Prostate gland (tissue), 2 donors: ENCODE data around the gene ADCYAP1R1.

Experiments
- POLR2A ChIP-seq: fragments of 450-650 bp; IDR thresholded peaks from one replicate; pipeline ENCODE4 v1.6.1; 2016; ENCODE audit warnings: antibody characterized with exemption, mild to moderate bottlenecking
- POLR2AphosphoS5 ChIP-seq: sonication (generic); formaldehyde crosslinking; IDR thresholded peaks from one replicate; pipeline ENCODE4 v1.6.1; 2017; ENCODE audit warnings: antibody characterized with exemption
- TF ChIP-seq, protein P1 (sequence below), 4 experiments: fragments of 200-600 bp in 2 of 4; fragments of 450-650 bp in 2 of 4; sonication (generic) in 2 of 4; IDR thresholded peaks; 1 replicate in 3 of 4; 2 replicates in 1 of 4; pipeline ENCODE4 v1.5.1; 2016 to 2019; ENCODE audit warnings: antibody characterized with exemption in 4 of 4, mild to moderate bottlenecking in 2 of 4, moderate library complexity in 2 of 4

DNA sequence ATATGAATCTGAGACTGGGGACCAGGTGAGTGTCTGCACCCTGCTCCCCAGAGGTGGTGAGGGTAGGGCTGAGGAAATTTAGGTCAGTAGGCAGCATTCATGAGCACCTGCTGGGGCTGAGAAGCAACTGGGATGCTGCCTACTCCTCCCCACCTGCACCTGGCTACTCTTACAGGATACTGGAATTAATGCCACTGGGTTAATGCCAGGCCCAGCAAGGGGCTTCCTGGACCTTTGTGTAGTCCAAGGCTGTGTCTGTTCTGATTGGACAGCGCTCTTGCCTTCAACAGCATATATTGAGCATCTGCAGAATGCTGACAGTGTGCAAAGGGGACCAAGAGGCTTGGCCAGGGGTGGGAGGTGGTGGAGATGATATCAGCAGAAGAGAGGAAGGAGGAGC lies 32.1 kb downstream of the ADCYAP1R1 start:
- TF ChIP-seq, protein P1, sequence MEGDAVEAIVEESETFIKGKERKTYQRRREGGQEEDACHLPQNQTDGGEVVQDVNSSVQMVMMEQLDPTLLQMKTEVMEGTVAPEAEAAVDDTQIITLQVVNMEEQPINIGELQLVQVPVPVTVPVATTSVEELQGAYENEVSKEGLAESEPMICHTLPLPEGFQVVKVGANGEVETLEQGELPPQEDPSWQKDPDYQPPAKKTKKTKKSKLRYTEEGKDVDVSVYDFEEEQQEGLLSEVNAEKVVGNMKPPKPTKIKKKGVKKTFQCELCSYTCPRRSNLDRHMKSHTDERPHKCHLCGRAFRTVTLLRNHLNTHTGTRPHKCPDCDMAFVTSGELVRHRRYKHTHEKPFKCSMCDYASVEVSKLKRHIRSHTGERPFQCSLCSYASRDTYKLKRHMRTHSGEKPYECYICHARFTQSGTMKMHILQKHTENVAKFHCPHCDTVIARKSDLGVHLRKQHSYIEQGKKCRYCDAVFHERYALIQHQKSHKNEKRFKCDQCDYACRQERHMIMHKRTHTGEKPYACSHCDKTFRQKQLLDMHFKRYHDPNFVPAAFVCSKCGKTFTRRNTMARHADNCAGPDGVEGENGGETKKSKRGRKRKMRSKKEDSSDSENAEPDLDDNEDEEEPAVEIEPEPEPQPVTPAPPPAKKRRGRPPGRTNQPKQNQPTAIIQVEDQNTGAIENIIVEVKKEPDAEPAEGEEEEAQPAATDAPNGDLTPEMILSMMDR (IDR thresholded peaks at IDR 0.05): no peak
- no peak for TF ChIP-seq POLR2AphosphoS5
- TF ChIP-seq POLR2A: no peak
